ENCODE data around the gene GLDC. TPM values are rescaled to one million over a fixed set of nuclear protein-coding genes. Genes with fewer than 3 reads are reported as not detected.
"Not testable (repeated sequence)": the region's sequence is repeated elsewhere in the genome, so short reads cannot be mapped to it uniquely, and the experiment has no call there.

The GLDC gene
- total RNA-seq = 1 to 10 TPM in 2 of 4 donors, under 1 TPM in 1, not detected in 1; 0.42 to 6.4 (median 4.7) TPM

GRCh38 chr9:6645355-6646292, at the start of gene GLDC:
Gene GLDC (minus strand): TSS chr9:6645729. CDS start chr9:6645499, 230 bp downstream.
- 2% methylated on average over 17 to 46 of the region's 68 CpGs for WGBS, 2 donors
- intact Hi-C loops (cut with DNase I; ENCODE audit: low total_unique reads) = no loop called here
- no peak within 1 kb of the TSS for H3K4me3 ChIP-seq (ENCODE audit: low read depth, poor library complexity, severe bottlenecking)
- peak in 1 of 2 donors; percentile 14 for DNase-seq (ENCODE audit: low spot score in 2 of 2)
- TF ChIP-seq POLR2A (IDR thresholded peaks at IDR 0.05) = no peak
- TF ChIP-seq CTCF (IDR thresholded peaks at IDR 0.05) = no peak

GRCh38 chr9:6692881-6693361, 47.4 kb upstream of the GLDC start:
- 80 to 83% methylated on average over 9 of the region's 9 CpGs for WGBS, 2 donors
- intact Hi-C loops (cut with DNase I; ENCODE audit: low total_unique reads) = no loop called here

GRCh38 chr9:6692433-6692832, 46.9 kb upstream of the GLDC start:
- WGBS, 2 donors = 89% methylated on average over 6 of the region's 6 CpGs
- no peak for DNase-seq (ENCODE audit: low spot score in 2 of 2)
- intact Hi-C loops (cut with DNase I; ENCODE audit: low total_unique reads) = no loop called here
- H3K4me3 ChIP-seq (ENCODE audit: low read depth, poor library complexity, severe bottlenecking) = no peak overlapping the region
- TF ChIP-seq POLR2A (IDR thresholded peaks at IDR 0.05) = no peak

More at GRCh38 chr9:6692881-6693361, 47.4 kb upstream of the GLDC start:
- H3K4me3 ChIP-seq (ENCODE audit: low read depth, poor library complexity, severe bottlenecking) = no peak overlapping the region
- TF ChIP-seq POLR2A (IDR thresholded peaks at IDR 0.05) = no peak
- TF ChIP-seq CTCF (IDR thresholded peaks at IDR 0.05) = no peak
- no peak for DNase-seq (ENCODE audit: low spot score in 2 of 2)

GRCh38 chr9:6690675-6691070, 45.1 kb upstream of the GLDC start:
- intact Hi-C loops (cut with DNase I; ENCODE audit: low total_unique reads); DNase-seq (ENCODE audit: low spot score in 2 of 2): not testable (repeated sequence)

GRCh38 chr9:6689893-6690674, 44.6 kb upstream of the GLDC start:
- no peak for TF ChIP-seq CTCF (IDR thresholded peaks at IDR 0.05)
- TF ChIP-seq POLR2A (IDR thresholded peaks at IDR 0.05) = no peak
- no peak for DNase-seq (ENCODE audit: low spot score in 2 of 2)
- intact Hi-C loops (cut with DNase I; ENCODE audit: low total_unique reads) = no loop called here
- H3K4me3 ChIP-seq (ENCODE audit: low read depth, poor library complexity, severe bottlenecking) = no peak overlapping the region
- 69 to 78% methylated on average over 2 of the region's 2 CpGs for WGBS, 2 donors

More at GRCh38 chr9:6690675-6691070, 45.1 kb upstream of the GLDC start:
- H3K4me3 ChIP-seq (ENCODE audit: low read depth, poor library complexity, severe bottlenecking) = not testable (repeated sequence)
- whole genome bisulfite sequencing, 2 donors = 83 to 84% methylated on average over 7 of the region's 7 CpGs

GRCh38 chr9:6687180-6687579, 41.7 kb upstream of the GLDC start:
- no peak for DNase-seq (ENCODE audit: low spot score in 2 of 2)
- intact Hi-C loops (cut with DNase I; ENCODE audit: low total_unique reads) = no loop called here
- TF ChIP-seq CTCF (IDR thresholded peaks at IDR 0.05) (no peak), POLR2A (IDR thresholded peaks at IDR 0.05) (no peak)
- no peak overlapping the region for H3K4me3 ChIP-seq (ENCODE audit: low read depth, poor library complexity, severe bottlenecking)
- WGBS, 2 donors = 93 to 98% methylated on average over 4 of the region's 4 CpGs

All from lower leg skin (tissue), 4 donors.